ENCODE results near the gene CELSR3. TPM values are rescaled to one million over a fixed set of nuclear protein-coding genes. Genes with fewer than 3 reads are reported as not detected.

CELSR3 gene, protein sequence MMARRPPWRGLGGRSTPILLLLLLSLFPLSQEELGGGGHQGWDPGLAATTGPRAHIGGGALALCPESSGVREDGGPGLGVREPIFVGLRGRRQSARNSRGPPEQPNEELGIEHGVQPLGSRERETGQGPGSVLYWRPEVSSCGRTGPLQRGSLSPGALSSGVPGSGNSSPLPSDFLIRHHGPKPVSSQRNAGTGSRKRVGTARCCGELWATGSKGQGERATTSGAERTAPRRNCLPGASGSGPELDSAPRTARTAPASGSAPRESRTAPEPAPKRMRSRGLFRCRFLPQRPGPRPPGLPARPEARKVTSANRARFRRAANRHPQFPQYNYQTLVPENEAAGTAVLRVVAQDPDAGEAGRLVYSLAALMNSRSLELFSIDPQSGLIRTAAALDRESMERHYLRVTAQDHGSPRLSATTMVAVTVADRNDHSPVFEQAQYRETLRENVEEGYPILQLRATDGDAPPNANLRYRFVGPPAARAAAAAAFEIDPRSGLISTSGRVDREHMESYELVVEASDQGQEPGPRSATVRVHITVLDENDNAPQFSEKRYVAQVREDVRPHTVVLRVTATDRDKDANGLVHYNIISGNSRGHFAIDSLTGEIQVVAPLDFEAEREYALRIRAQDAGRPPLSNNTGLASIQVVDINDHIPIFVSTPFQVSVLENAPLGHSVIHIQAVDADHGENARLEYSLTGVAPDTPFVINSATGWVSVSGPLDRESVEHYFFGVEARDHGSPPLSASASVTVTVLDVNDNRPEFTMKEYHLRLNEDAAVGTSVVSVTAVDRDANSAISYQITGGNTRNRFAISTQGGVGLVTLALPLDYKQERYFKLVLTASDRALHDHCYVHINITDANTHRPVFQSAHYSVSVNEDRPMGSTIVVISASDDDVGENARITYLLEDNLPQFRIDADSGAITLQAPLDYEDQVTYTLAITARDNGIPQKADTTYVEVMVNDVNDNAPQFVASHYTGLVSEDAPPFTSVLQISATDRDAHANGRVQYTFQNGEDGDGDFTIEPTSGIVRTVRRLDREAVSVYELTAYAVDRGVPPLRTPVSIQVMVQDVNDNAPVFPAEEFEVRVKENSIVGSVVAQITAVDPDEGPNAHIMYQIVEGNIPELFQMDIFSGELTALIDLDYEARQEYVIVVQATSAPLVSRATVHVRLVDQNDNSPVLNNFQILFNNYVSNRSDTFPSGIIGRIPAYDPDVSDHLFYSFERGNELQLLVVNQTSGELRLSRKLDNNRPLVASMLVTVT (N-terminal part only)
- 1.6 and 1.7 TPM in 2 replicates for total RNA-seq

DNA sequence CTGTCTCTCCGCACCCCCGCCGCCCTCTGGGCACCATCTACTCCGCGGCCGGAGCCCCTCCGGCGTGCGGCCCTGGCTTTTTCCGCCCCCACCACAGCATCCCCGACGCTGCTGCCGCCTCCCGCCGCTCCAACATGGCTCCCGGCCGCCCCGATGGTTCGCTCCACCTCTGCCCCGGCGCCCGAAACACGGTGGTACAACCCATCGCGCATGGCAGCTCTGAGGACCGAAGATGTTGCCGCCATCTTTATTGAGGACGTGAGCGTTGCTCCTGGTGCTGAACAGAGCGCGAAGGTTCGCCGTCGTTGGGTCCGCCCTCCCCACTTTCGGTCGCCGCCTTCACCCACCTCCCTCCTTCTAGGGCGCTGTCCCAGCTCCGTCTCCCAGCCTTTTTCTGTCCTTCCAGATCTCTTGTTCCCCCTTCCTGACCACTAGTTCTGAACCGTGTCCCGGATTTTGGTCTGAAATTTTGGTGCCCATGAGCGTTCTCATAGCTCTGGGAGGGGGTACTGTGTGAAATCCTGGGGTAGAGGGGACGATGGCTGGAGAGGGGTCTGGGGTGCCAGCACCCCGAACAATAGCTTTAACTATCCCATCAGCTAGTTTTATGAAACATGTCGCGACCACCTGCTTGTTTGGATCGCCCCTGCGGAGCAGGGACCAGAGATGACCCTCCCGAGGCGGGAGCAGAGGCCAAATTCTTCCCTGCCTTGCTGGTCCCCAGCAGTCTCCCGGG lies at the start of gene CELSR3:
Gene CELSR3, minus strand, starts transcription at position 134 of the 736 bp plus-strand sequence. CDS start 252 bp downstream, outside the sequence.
- peak within 1 kb of the TSS; percentile 83 for H3K4me3 ChIP-seq (ENCODE audit: low read depth, low read length)
- TF ChIP-seq, protein P1, sequence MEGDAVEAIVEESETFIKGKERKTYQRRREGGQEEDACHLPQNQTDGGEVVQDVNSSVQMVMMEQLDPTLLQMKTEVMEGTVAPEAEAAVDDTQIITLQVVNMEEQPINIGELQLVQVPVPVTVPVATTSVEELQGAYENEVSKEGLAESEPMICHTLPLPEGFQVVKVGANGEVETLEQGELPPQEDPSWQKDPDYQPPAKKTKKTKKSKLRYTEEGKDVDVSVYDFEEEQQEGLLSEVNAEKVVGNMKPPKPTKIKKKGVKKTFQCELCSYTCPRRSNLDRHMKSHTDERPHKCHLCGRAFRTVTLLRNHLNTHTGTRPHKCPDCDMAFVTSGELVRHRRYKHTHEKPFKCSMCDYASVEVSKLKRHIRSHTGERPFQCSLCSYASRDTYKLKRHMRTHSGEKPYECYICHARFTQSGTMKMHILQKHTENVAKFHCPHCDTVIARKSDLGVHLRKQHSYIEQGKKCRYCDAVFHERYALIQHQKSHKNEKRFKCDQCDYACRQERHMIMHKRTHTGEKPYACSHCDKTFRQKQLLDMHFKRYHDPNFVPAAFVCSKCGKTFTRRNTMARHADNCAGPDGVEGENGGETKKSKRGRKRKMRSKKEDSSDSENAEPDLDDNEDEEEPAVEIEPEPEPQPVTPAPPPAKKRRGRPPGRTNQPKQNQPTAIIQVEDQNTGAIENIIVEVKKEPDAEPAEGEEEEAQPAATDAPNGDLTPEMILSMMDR (IDR thresholded peaks at IDR 0.05; ENCODE audit: insufficient read depth, low read depth, low read length), result no peak
- DNase-seq (ENCODE audit: low read depth), result peak; percentile 94

DNA sequence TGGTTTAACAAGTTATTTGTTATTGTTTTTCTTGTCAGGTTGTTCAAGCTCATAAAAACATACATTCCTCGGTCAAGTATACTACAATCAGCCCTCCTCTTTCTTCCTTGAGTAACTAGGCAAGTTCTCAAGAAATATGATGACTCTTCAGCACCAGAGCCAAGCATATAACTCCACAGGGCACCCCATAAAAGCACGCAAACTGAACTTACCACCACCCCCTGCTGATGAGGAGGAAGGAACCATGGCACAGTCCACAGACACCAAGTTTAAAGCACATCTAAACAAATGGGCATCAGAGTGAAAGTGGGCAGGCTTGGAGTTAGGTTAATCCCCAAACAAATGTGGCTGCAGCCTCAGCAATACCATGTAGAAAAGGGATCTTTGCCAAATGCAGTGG lies 49.0 kb upstream of the CELSR3 start:
- TF ChIP-seq, protein P1 (IDR thresholded peaks at IDR 0.05; ENCODE audit: insufficient read depth, low read depth, low read length), result no peak
- DNase-seq (ENCODE audit: low read depth), result peak; percentile 21
- no peak overlapping the region for H3K4me3 ChIP-seq (ENCODE audit: low read depth, low read length)

DNA sequence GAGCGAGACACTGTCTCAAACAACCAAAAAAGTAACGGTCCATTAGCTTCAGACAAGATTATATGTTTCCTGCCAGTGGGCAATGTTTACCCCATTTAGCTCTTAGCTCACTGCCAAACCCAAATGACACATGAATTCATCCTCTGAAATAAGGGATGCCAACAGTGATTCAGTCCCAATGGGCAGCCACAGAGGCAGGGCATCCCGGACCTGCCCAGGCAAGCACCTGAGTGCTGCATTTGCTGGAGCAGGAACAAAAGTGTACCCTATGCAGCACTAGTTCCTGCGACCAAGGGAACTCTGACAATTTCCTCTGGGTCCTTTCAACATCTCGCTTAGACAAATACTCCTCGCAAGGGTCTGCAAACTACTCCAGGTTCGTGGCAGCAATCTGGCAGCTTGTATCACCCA lies 46.4 kb upstream of the CELSR3 start:
- TF ChIP-seq, protein P1 (IDR thresholded peaks at IDR 0.05; ENCODE audit: insufficient read depth, low read depth, low read length), result no peak
- H3K4me3 ChIP-seq (ENCODE audit: low read depth, low read length), result no peak overlapping the region
- no peak for DNase-seq (ENCODE audit: low read depth)

DNA sequence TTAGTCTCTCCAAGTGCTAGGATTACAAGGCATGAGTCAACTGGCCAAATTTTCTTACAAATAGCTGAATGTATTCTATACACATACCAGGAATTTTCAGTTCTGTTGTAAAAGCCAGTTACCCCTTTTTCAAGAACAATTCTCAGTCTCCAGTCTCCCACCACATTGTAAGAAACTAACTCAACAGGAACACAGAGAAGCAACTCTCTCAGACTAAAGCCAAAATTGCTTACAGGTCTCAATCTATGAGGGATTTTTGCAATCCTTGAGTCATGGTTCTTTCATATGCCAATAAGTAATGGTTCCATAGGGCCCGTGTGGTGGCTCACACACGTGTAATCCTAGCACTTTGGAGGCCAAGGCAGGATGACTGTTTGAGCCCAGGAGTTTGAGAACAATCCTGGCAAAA lies 45.8 kb upstream of the CELSR3 start:
- TF ChIP-seq, protein P1 (IDR thresholded peaks at IDR 0.05; ENCODE audit: insufficient read depth, low read depth, low read length), result no peak
- no peak overlapping the region for H3K4me3 ChIP-seq (ENCODE audit: low read depth, low read length)
- peak; percentile 22 for DNase-seq (ENCODE audit: low read depth)

DNA sequence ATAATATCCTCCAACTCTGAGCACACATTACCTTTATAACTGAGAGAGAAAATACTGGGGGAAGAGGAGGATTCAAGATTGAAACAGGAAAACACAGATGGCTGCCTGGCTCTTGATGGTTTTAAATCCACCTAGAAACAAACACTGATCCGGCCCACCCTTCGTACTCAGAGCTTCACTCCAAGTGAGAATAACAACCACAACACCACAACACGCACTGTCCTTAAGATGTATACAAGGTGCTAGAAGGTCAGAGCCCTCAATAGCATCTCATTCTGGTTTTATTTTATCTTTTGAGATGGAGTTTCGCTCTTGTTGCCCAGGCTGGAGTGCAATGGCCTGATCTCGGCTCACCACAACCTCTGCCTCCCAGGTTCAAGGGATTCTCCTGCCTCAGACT lies 44.5 kb upstream of the CELSR3 start:
- DNase-seq (ENCODE audit: low read depth), result no peak
- TF ChIP-seq, protein P1 (IDR thresholded peaks at IDR 0.05; ENCODE audit: insufficient read depth, low read depth, low read length), result no peak
- no peak overlapping the region for H3K4me3 ChIP-seq (ENCODE audit: low read depth, low read length)

All from fibroblast of villous mesenchyme (primary cell).